ENCODE measurements around the gene PRR15.

DNA sequence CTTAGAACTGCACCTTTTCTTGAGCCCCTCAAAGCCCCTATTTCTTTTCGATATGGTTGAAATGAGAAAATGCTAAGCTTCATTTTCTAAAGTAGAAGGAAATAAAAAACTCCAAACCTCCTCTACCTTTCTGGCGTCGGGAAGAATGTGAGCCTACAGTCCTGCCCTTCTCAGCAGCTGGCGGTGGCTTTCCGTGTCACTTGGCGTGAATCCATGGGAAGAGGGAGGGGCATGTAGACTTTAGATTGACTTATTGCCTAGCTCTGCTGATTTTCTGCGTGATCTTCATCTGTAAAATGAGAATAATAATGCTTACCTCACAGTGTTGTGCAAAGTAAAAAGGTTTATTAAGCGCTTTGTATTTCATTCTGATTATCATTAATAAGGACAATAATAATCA lies 35.0 kb downstream of the PRR15 start:
- TF ChIP-seq POLR2AphosphoS5 (IDR thresholded peaks at IDR 0.05), result no peak
- TF ChIP-seq EP300 (conservative IDR thresholded peaks at IDR 0.05; ENCODE audit: poor library complexity, severe bottlenecking), result no peak
- TF ChIP-seq, protein P1, sequence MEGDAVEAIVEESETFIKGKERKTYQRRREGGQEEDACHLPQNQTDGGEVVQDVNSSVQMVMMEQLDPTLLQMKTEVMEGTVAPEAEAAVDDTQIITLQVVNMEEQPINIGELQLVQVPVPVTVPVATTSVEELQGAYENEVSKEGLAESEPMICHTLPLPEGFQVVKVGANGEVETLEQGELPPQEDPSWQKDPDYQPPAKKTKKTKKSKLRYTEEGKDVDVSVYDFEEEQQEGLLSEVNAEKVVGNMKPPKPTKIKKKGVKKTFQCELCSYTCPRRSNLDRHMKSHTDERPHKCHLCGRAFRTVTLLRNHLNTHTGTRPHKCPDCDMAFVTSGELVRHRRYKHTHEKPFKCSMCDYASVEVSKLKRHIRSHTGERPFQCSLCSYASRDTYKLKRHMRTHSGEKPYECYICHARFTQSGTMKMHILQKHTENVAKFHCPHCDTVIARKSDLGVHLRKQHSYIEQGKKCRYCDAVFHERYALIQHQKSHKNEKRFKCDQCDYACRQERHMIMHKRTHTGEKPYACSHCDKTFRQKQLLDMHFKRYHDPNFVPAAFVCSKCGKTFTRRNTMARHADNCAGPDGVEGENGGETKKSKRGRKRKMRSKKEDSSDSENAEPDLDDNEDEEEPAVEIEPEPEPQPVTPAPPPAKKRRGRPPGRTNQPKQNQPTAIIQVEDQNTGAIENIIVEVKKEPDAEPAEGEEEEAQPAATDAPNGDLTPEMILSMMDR (IDR thresholded peaks at IDR 0.05; ENCODE audit: poor library complexity, severe bottlenecking), result no peak
- TF ChIP-seq EZH2 (IDR thresholded peaks at IDR 0.05; ENCODE audit: borderline replicate concordance, insufficient read depth, low read length, poor library complexity, severe bottlenecking), result no peak
- no peak for TF ChIP-seq SMC3 (conservative IDR thresholded peaks at IDR 0.05; ENCODE audit: poor library complexity)
- TF ChIP-seq, protein P2, sequence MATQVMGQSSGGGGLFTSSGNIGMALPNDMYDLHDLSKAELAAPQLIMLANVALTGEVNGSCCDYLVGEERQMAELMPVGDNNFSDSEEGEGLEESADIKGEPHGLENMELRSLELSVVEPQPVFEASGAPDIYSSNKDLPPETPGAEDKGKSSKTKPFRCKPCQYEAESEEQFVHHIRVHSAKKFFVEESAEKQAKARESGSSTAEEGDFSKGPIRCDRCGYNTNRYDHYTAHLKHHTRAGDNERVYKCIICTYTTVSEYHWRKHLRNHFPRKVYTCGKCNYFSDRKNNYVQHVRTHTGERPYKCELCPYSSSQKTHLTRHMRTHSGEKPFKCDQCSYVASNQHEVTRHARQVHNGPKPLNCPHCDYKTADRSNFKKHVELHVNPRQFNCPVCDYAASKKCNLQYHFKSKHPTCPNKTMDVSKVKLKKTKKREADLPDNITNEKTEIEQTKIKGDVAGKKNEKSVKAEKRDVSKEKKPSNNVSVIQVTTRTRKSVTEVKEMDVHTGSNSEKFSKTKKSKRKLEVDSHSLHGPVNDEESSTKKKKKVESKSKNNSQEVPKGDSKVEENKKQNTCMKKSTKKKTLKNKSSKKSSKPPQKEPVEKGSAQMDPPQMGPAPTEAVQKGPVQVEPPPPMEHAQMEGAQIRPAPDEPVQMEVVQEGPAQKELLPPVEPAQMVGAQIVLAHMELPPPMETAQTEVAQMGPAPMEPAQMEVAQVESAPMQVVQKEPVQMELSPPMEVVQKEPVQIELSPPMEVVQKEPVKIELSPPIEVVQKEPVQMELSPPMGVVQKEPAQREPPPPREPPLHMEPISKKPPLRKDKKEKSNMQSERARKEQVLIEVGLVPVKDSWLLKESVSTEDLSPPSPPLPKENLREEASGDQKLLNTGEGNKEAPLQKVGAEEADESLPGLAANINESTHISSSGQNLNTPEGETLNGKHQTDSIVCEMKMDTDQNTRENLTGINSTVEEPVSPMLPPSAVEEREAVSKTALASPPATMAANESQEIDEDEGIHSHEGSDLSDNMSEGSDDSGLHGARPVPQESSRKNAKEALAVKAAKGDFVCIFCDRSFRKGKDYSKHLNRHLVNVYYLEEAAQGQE (IDR thresholded peaks at IDR 0.05; ENCODE audit: borderline replicate concordance), result no peak
- no peak for TF ChIP-seq MXI1 (conservative IDR thresholded peaks at IDR 0.05; ENCODE audit: poor library complexity, severe bottlenecking)
- no peak for TF ChIP-seq TAF1 (IDR thresholded peaks at IDR 0.05; ENCODE audit: low read depth)
- TF ChIP-seq RAD21 (conservative IDR thresholded peaks at IDR 0.05), result no peak

All from neural cell (in vitro differentiated cells).